ENCODE data around the gene SPSB2.
A peak's percentile ranks its signal among the peaks of the same experiment; 100 is the strongest.
"Not testable (repeated sequence)": the region's sequence is repeated elsewhere in the genome, so short reads cannot be mapped to it uniquely, and the experiment has no call there.

The SPSB2 gene

GRCh38 chr12:6899837-6900519 is 26.9 kb upstream of the SPSB2 start:
- DNase-seq: no peak

- no peak for DNase-seq
Observed at GRCh38 chr12:6899427-6899826, 26.3 kb upstream of the SPSB2 start.

- DNase-seq: no peak
Observed at GRCh38 chr12:6896846-6897435, 23.8 kb upstream of the SPSB2 start.

GRCh38 chr12:6894321-6894720 is 21.2 kb upstream of the SPSB2 start:
- DNase-seq: no peak

- DNase-seq: not testable (repeated sequence)
Observed at GRCh38 chr12:6892683-6893082, 19.6 kb upstream of the SPSB2 start.

GRCh38 chr12:6891646-6892001 is 18.5 kb upstream of the SPSB2 start:
- no peak for DNase-seq

GRCh38 chr12:6890789-6891645 is 17.9 kb upstream of the SPSB2 start:
- peak; percentile 93 for DNase-seq

- DNase-seq: not testable (repeated sequence)
Observed at GRCh38 chr12:6889775-6890573, 16.9 kb upstream of the SPSB2 start.

GRCh38 chr12:6888794-6889193 is 15.7 kb upstream of the SPSB2 start:
- DNase-seq: not testable (repeated sequence)

- no peak for DNase-seq
Observed at GRCh38 chr12:6888360-6888759, 15.3 kb upstream of the SPSB2 start.

GRCh38 chr12:6887460-6887859 is 14.4 kb upstream of the SPSB2 start:
- no peak for DNase-seq

- not testable (repeated sequence) for DNase-seq
Observed at GRCh38 chr12:6886206-6886999, 13.3 kb upstream of the SPSB2 start.

- no peak for DNase-seq
Observed at GRCh38 chr12:6884539-6884938, 11.4 kb upstream of the SPSB2 start.

GRCh38 chr12:6883683-6884082 is 10.6 kb upstream of the SPSB2 start:
- no peak for DNase-seq

GRCh38 chr12:6883252-6883651 is 10.1 kb upstream of the SPSB2 start:
- no peak for DNase-seq

GRCh38 chr12:6879824-6880223 is 6.7 kb upstream of the SPSB2 start:
- not testable (repeated sequence) for DNase-seq

GRCh38 chr12:6874015-6874368 is 889 bp upstream of the SPSB2 start:
- DNase-seq: not testable (repeated sequence)

- peak; percentile 29 for DNase-seq
Observed at GRCh38 chr12:6872073-6873048, 742 bp downstream of the SPSB2 start.

GRCh38 chr12:6871052-6871957 is 1.8 kb downstream of the SPSB2 start:
- peak; percentile 37 for DNase-seq

- not testable (repeated sequence) for DNase-seq
Observed at GRCh38 chr12:6870304-6870703, 2.8 kb downstream of the SPSB2 start.
